ENCODE data around the gene ZFAND6.
"Not testable (repeated sequence)": the region's sequence is repeated elsewhere in the genome, so short reads cannot be mapped to it uniquely, and the experiment has no call there.

The ZFAND6 gene

GRCh38 chr15:80058851-80059785 is at the start of gene ZFAND6:
Gene ZFAND6 (plus strand): TSS chr15:80059676. CDS start chr15:80120345, 60,669 bp downstream.
- in situ Hi-C loops (cut with MboI; ENCODE audit: low sequenced_read_pairs), result no loop called here

- in situ Hi-C loops (cut with MboI; ENCODE audit: low sequenced_read_pairs), result no loop called here
Measured at GRCh38 chr15:80010131-80010673, 49.3 kb upstream of the ZFAND6 start.

DNA sequence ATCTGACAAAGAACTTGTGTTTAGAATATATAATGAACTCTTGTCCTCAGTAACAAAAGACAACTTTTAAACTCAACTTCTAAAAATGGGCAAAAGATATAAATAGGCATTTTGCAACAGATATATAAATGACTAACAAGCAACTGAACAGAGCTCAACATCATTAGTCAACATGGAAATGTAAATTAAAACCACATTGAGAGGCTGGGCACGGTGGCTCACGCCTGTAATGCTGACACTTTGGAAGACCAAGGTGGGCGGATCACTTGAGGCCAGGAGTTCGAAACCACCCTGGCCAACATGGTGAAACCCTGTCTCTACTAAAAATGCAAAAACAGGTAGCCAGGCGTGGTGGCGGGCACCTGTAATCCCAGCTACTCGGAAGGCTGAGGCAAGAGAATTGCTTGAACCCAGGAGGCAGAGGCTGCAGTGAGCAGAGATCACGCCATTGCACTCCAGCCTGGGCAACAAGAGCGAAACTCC is 48.4 kb upstream of the ZFAND6 start:
- in situ Hi-C loops (cut with MboI; ENCODE audit: low sequenced_read_pairs), result not testable (repeated sequence)

- in situ Hi-C loops (cut with MboI; ENCODE audit: low sequenced_read_pairs), result no loop called here
Measured at GRCh38 chr15:80011596-80011995, 47.9 kb upstream of the ZFAND6 start.

GRCh38 chr15:80012060-80012726 is 47.3 kb upstream of the ZFAND6 start:
- in situ Hi-C loops (cut with MboI; ENCODE audit: low sequenced_read_pairs), result no loop called here

DNA sequence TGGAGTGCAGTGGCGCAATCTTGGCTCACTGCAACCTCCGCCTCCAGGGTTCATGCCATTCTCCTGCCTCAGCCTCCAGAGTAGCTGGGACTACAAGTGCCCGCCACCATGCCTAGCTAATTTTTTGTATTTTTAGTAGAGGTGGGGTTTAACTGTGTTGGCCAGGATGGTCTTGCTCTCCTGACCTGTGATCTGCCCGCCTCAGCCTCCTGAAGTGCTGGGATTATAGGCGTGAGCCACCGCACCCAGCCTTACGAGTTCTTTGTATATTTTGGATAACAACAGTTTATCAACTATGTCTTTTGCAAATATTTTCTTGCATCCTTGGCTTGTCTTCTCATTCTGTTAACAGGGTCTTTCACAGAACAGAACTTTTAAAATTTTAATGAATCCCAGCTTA is 45.3 kb upstream of the ZFAND6 start:
- in situ Hi-C loops (cut with MboI; ENCODE audit: low sequenced_read_pairs), result not testable (repeated sequence)

DNA sequence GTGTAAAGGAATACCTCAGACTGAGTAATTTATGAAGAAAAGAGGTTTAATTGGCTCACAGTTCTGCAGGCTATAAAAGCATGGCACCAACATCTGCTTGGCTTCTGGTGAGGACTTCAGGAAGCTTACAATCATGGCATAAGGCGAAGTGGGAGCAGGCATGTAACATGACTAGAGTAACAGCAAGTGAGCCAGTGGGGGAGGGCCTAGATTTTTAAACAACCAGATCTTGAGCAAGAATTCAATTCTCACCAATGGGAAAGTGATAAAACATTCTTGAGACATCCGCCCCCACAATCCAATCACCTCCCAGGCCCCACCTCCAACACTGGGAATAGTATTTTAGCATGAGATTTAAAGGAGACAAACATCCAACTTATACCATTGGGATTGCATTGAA is 44.3 kb upstream of the ZFAND6 start:
- in situ Hi-C loops (cut with MboI; ENCODE audit: low sequenced_read_pairs), result no loop called here

DNA sequence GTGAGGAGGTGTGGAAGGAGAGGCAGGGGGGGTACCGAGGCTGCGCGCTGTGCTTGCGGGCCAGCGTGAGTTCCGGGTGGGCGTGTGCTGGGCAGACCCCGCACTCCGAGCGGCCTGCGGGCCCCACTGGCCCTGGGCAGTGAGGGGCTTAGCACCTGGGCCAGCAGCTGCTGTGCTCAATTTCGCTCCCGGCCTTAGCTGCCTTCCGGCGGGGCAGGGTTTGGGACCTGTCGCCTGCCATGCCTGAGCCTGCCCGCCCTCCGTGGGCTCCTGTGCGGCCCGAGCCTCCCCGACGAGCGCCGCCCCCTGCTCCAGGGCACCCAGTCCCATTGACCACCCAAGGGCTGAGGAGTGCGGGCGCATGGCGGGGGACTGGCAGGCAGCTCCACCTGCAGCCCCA is 43.0 kb upstream of the ZFAND6 start:
- in situ Hi-C loops (cut with MboI; ENCODE audit: low sequenced_read_pairs), result not testable (repeated sequence)

GRCh38 chr15:80017139-80017538 is 42.3 kb upstream of the ZFAND6 start:
- in situ Hi-C loops (cut with MboI; ENCODE audit: low sequenced_read_pairs), result not testable (repeated sequence)

GRCh38 chr15:80019168-80019745 is 40.2 kb upstream of the ZFAND6 start:
- in situ Hi-C loops (cut with MboI; ENCODE audit: low sequenced_read_pairs), result no loop called here

DNA sequence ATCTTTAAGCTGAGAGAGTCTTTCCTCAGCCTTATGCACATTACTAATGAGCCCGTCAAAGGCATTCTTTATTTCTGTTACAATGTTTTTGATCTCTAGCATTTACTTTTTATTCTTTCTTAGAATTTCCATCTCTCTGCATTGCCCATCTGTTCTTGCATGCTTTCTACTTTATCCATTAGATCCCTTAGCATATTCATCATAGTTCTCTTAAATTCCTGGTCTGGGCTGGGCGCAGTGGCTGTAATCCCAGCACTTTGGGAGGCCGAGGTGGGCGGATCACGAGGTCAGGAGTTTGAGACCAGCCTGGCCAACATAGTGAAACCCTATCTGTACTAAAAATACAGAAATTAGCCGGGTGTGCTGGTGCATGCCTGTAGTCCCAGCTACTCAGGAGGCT is 39.3 kb upstream of the ZFAND6 start:
- in situ Hi-C loops (cut with MboI; ENCODE audit: low sequenced_read_pairs), result not testable (repeated sequence)

DNA sequence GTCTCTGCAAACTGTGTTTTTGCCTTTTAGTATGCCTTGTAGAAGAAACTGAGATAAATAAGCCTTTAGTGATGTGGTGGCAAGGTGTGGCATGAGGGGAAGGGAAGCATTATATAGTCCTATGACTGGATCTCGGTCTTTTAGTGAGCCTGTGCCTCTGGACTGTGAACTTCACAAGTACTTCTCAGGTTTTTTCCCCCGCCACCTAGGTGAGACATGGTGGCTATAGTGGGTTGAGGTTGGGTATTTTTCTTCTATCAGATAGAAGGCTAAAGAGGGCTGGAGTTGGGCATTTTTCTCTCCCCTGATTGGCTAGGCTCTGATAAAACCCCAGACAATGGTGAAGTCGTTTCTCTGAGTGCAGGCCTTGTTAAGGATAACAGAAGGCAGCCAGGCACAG is 38.7 kb upstream of the ZFAND6 start:
- in situ Hi-C loops (cut with MboI; ENCODE audit: low sequenced_read_pairs), result no loop called here

- in situ Hi-C loops (cut with MboI; ENCODE audit: low sequenced_read_pairs), result no loop called here
Measured at GRCh38 chr15:80026310-80026709, 33.2 kb upstream of the ZFAND6 start.

GRCh38 chr15:80026754-80027153 is 32.7 kb upstream of the ZFAND6 start:
- in situ Hi-C loops (cut with MboI; ENCODE audit: low sequenced_read_pairs), result no loop called here

DNA sequence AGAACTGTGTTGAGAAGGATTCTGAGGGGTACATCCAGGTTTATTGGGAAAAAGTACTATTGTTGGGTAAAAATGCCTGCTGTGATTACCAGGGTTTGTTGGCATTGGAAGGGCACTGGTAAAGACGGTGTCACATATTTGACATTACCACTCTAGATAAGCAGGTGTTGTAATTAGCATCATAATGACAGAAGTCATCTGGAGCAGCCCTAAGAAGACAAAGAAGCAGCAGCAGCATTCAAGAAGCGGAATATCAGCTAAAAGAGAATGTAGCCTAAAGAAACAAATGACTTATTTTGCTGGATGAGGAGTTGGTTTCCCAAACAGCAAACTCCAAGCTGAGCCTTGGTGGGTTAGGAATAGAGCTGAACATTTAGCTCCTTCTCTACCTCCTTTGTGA is 30.5 kb upstream of the ZFAND6 start:
- in situ Hi-C loops (cut with MboI; ENCODE audit: low sequenced_read_pairs), result no loop called here

- in situ Hi-C loops (cut with MboI; ENCODE audit: low sequenced_read_pairs), result no loop called here
Measured at GRCh38 chr15:80031841-80032240, 27.6 kb upstream of the ZFAND6 start.

DNA sequence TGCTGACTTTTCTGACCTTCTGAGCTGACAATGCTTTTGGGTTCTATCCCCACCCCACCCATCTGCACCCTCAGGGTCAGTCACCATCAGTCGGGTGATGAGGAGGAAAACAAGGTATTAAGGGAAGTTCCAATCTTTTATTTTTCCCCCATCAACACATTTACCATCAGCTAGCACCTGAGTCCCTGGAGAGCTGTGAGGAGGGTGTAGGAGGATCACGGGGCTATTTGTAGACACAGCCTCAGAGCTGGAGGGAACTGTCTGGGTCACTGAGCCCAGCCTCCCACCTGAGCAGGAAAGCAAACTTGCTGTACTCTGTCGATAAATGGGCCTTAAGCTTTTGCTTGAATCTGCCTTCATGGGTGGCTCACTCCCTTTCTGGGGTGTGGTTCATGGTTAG is 24.8 kb upstream of the ZFAND6 start:
- in situ Hi-C loops (cut with MboI; ENCODE audit: low sequenced_read_pairs), result no loop called here

GRCh38 chr15:80036071-80036470 is 23.4 kb upstream of the ZFAND6 start:
- in situ Hi-C loops (cut with MboI; ENCODE audit: low sequenced_read_pairs), result no loop called here

DNA sequence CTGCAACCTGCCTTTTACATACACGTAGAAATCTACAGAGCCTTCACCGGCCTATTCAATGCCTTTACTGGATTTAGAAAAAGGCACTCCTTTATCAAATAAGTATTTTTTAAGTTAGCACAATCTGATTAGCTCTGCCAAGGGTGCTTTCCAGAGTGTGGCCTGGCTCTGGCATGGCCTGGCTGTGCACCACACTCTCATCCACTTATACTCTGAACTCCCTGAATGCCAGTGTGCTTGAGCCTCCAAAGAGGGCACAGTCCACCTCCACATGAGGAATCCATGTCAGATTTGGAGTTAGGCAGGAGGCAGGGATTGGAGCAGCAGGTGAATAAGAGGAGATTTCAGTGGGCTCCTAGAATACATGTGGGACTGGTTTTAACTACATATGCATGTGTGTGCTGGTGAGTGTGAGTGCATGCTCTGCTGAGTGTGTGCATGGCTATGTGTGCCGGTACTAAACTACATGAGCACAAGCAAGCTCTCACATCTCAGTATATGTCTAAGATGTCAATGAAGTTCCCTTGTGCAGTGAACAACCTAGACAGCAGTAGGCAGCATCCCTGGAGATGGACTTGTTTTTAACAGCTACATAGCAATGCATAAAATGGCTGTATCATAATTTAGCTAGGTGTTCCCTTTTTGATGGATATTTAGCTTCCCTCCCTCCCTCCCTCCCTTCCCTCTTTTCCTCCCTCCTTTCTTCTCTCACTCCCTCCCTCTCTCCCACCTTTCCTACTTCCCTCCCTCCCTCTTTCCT is 17.8 kb upstream of the ZFAND6 start:
- in situ Hi-C loops (cut with MboI; ENCODE audit: low sequenced_read_pairs), result no loop called here

DNA sequence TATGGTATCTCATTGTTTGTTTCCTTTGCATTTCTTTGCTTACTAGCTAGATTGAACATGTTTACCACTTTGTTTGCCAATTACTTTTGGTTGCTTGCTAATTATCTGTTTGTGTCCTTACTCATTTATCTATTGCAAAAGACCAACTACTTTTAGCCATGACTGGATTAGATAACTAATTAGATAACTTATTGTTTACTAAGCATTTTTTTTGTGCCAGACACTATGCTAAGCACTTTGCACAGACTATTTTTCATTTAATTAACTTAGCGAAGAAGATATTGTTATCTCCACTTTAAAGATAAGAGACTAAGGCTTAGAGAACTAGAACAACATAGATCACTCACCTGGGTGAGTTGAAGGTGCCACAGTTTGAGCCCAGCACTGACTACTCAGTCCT is 16.9 kb upstream of the ZFAND6 start:
- in situ Hi-C loops (cut with MboI; ENCODE audit: low sequenced_read_pairs), result no loop called here

GRCh38 chr15:80045219-80045618 is 14.3 kb upstream of the ZFAND6 start:
- in situ Hi-C loops (cut with MboI; ENCODE audit: low sequenced_read_pairs), result not testable (repeated sequence)

All from HL-60/S4 treated with phorbol 12-myristate 13-acetate at 8.2 ng/mL for 4 days and 3 days (cell line).